K562 (cell line): ENCODE measurements around the gene PODNL1.

Source experiments
- ZBTB17 ChIP-seq: fragments of 450-650 bp; formaldehyde crosslinking; IDR thresholded peaks from 2 replicates; pipeline ENCODE4 v1.4.0; 2020; ENCODE audit warnings: mild to moderate bottlenecking
- ZNF134 ChIP-seq: fragments of 250-450 bp; sonication (Bioruptor Pico); conservative IDR thresholded peaks from 2 replicates; pipeline ENCODE4 v1.4.0; 2020
- ZNF280B ChIP-seq: fragments of 250-450 bp; sonication (Bioruptor Pico); IDR thresholded peaks from 2 replicates; pipeline ENCODE4 v1.5.1; 2021; ENCODE audit warnings: mild to moderate bottlenecking
- ZNF324 ChIP-seq: fragments of 250-450 bp; sonication (Bioruptor Pico); IDR thresholded peaks from 2 replicates; pipeline ENCODE4 v1.4.0; 2020; ENCODE audit warnings: mild to moderate bottlenecking
- TF ChIP-seq, protein P1 (sequence below): IDR thresholded peaks from 3 replicates; pipeline ENCODE4 v1.6.1; 2011; ENCODE audit warnings: borderline replicate concordance, mild to moderate bottlenecking, moderate library complexity; ENCODE audit not compliant: insufficient read length; ENCODE audit errors: extremely low read depth

GRCh38 chr19:13913352-13913751 lies 24.9 kb downstream of the PODNL1 start:
- TF ChIP-seq, protein P1, sequence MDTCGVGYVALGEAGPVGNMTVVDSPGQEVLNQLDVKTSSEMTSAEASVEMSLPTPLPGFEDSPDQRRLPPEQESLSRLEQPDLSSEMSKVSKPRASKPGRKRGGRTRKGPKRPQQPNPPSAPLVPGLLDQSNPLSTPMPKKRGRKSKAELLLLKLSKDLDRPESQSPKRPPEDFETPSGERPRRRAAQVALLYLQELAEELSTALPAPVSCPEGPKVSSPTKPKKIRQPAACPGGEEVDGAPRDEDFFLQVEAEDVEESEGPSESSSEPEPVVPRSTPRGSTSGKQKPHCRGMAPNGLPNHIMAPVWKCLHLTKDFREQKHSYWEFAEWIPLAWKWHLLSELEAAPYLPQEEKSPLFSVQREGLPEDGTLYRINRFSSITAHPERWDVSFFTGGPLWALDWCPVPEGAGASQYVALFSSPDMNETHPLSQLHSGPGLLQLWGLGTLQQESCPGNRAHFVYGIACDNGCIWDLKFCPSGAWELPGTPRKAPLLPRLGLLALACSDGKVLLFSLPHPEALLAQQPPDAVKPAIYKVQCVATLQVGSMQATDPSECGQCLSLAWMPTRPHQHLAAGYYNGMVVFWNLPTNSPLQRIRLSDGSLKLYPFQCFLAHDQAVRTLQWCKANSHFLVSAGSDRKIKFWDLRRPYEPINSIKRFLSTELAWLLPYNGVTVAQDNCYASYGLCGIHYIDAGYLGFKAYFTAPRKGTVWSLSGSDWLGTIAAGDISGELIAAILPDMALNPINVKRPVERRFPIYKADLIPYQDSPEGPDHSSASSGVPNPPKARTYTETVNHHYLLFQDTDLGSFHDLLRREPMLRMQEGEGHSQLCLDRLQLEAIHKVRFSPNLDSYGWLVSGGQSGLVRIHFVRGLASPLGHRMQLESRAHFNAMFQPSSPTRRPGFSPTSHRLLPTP, result no peak
- TF ChIP-seq ZNF324 (CRISPR knock-in tag) (no peak), ZBTB17 (CRISPR knock-in tag) (no peak), ZNF134 (CRISPR knock-in tag) (no peak), ZNF280B (no peak)
